HuH-7 (cell line): Measurements from ENCODE around the gene RAB20.
A peak's percentile ranks its signal among the peaks of the same experiment; 100 is the strongest.
"Not testable (repeated sequence)": the region's sequence is repeated elsewhere in the genome, so short reads cannot be mapped to it uniquely, and the experiment has no call there.

Experiments used
- DNase-seq: peaks from one replicate; pipeline ENCODE4 v3.0.0; 2011; ENCODE audit warnings: low spot score

Gene RAB20, protein sequence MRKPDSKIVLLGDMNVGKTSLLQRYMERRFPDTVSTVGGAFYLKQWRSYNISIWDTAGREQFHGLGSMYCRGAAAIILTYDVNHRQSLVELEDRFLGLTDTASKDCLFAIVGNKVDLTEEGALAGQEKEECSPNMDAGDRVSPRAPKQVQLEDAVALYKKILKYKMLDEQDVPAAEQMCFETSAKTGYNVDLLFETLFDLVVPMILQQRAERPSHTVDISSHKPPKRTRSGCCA

DNA sequence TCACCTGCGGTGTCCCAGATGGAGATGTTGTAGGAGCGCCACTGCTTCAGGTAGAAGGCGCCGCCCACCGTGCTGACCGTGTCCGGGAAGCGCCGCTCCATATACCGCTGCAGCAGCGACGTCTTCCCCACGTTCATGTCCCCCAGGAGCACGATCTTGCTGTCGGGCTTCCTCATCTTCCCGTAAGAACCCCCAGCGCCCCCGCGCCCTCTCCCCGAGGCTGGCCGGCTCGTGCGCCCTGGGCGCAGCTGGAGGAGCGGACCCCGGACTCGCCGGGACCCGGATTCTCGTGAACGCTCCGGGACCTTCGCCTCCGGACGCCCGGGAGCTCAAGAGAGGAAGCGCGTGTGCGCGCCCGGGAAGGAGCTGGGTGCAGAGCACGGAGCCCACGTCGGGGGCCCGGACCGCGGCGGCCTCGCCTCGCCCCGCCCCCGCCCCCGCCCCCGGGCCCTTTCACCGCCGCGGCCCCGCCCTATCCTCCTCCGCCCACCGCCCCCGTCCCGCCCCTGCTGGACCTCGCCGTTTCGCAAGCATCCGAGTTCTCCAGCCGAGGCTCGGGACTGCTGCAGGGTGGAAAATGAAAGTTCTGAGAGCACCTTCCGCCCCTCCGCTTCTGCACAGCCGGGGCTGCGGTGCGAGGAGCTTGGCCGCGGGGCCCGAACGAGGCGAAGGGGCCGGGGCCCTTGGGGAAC, at the start of gene RAB20:
Gene RAB20 (minus strand): TSS at position 379 of the 692 bp plus-strand sequence. CDS start 203 bp downstream, at position 176.
- peak; percentile 72 for DNase-seq

DNA sequence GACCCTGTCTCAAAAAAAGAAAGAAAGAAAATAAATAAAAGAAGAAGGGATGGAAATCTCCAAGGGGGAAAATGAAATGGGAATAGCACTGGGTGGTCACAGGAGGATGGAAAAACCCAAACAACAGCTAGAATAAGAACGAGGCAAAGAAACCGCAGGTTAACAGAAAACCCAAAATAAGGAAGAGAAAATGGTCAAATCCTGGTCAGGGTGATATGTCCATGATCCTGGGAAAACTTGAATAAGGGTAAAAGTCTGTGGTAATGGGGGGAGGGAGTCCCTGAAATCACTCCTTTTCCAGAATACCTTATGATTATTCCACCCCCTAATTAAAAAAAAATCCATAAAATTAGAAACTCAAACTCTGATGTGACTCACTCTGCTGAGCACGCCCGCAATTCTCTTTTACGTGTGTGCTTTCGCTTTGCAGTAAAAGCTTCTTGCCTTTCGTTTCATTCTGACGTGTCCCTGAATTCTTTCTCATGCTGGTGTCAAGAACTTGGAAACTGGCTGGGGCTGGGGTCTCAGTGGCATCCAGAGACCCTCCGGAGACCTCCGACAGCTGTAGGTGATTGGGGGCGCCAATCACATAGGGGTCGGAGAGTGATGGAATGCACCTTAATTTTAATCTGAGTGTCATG, 49.6 kb upstream of the RAB20 start:
- no peak for DNase-seq

DNA sequence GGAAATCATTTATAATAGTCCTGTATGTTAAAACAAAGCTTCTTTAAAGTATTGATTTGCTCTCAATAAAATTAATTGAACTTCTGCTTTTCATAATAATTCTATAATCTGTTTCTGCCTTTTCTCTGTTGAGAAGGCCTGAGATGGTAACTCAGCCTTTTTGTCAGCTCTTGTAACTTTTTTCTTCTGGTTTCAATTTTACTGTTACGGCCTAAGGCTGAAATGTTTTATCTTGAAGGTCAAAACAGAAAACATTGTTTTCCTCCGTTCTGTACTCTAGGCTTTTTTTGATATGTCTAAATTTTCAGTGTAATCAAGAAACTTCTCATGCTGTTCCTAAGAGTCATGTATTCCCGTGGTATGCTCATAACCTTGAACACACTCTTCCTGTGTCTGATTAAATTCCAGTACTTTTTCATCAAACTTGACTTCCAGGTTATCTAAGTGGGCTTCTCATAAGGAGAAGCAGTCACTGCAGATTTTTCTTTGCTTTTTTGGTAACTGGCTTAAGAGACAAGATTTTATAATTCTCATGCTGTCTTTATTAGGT, 46.2 kb upstream of the RAB20 start:
- DNase-seq: no peak

DNA sequence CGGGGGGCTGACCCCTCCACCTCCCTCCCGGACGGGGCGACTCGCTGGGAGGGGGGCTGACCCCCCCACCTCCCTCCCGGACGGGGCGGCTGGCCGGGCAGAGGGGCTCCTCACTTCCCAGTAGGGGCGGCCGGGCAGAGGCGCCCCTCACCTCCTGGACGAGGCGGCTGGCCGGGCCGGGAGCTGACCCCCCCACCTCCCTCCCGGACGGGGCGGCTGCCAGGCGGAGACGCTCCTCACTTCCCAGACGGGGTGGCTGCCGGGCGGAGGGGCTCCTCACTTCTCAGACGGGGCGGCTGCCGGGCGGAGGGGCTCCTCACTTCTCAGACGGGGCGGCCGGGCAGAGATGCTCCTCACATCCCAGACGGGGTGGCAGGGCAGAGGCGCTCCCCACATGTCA, 44.8 kb upstream of the RAB20 start:
- not testable (repeated sequence) for DNase-seq

DNA sequence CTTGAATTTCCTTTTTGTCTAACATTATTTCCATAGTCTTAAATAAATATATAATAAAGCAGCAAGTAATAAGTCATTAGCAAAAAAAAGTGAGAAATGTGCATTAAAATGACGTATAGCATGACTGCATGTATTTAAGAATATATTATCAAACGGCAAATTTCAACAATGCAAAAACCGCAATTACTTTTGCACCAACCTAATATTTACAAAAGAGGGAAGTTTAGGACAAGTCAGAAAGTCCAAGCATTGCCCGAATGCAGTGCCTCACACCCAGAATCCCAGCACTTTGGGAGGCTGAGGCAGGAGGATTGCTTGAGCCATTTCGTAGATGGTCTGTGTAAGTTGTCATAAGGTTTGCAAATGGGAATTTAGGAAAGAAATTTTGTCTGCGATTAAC, 43.6 kb upstream of the RAB20 start:
- no peak for DNase-seq

DNA sequence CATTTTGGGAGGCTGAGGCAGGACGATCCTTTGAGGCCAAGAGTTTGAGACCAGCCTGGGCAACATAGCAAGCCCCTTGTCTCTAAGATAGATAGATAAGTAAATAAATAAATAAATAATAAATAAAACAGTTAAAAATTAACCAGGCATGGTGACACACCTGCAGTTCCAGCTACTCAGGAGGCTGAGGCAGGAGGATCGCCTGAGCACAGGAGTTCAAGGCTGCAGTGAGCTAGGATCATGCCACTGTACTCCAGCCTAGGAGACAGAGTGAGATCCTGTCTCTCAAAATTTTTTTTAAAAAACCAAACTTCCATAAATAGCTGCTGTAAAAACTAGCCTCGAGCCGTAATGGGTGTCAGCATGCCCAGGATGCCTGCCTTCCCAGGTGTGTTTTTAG, 39.5 kb upstream of the RAB20 start:
- DNase-seq: no peak

DNA sequence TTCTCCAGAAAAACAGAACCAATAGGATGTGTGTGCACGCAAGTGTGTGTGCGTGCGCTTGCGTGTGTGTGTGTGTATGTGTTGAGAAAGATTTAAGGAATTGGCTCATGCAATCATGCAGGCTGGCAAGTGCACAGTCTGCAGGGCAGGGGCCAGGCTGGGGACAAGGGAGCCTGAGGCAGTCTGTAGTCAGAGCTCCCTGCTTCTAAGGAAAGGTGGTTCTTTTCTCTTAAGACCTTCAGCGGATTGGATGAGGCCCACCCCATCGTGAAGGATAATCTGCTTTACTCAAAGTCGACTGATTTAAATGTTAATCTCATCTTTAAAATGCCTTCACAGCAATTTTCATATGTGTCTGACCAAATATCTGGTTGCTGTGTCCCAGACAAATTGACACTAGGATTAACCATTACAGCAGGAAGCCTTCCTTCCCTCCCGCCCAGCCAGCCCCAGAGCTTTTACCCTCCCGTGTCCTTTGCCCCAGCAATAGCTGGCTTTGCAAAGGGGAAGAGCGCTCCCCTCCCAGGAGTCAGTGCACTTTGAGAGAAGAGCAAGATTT, 38.8 kb upstream of the RAB20 start:
- no peak for DNase-seq

DNA sequence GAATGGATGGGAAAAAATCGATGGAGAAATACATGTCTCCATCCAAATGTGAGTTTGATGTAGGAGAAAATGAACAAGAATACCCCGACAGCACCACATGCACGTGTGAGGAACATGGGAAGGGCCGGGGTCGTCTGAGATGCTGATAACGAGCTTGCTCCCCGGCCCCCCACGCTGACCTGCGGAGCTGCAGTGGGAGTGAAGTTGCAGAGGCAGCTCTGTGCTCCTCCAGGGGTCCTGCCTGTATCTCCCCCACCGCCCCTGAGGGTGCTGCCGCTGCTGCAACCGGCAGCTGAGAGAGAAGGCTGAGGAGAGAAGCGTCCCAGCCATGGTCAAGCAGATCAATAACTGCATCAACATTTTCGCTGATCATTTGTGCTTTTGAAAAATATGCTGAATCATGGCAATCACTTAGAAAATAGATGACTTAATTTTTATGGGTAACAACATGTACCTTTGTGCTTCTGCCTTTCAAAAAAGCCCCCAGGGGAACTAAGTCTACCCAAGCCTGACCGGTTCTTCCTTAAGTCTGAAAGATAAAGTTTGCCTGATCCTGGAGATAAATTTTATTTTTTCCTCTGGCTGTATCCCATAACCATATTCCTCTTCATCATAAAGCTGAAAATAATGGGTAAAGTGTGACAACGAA, 35.6 kb upstream of the RAB20 start:
- no peak for DNase-seq

DNA sequence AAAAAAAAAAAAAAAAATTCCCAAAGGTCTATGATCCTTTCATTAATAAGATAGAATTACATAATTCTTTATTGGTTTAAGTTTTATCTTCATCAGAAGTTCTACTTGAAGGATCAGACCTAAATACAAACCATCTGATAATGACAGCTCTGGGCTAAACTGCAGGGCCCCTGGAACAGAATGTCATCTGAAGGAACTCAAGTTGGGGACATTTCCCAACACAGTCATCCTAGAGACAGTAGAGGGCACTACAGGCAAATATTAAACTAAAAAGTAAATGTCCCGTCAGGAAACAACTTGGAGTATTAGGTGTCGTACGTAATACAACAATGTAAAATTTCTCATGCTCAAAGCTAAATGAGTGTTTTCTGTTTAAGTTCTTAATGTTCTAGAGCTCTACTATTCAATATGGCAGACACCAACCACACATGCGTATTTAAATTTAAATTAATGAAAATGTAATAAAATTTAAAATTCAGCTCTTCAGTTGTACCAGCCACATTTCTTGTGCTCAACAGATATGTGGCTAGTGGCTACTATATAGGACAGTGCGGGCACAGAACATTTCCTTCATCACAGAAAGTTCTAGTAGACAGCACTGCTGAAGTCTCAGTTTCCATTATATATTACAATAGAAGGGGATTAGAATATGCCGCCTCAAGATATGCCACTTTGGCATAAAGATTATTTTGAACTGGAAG, 32.1 kb upstream of the RAB20 start:
- DNase-seq: peak; percentile 74

DNA sequence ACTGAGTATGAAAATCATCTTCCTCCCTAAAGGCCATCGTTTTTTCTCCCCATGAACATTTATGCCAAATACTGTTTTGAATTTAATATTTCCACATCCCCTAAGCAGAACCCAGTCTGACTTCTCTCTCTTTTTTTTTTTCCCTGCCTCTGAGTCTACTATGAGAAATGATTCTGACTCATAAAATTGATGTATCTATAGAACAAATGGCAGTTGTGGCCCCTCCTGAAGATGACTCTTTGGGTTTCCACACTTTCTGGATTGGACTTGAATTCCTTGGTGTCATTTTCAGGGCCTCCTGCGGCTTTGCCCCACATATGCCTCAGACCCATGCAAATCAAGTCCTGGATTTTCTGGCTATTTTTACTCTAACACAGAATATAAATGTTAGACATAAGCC, 31.1 kb upstream of the RAB20 start:
- no peak for DNase-seq

DNA sequence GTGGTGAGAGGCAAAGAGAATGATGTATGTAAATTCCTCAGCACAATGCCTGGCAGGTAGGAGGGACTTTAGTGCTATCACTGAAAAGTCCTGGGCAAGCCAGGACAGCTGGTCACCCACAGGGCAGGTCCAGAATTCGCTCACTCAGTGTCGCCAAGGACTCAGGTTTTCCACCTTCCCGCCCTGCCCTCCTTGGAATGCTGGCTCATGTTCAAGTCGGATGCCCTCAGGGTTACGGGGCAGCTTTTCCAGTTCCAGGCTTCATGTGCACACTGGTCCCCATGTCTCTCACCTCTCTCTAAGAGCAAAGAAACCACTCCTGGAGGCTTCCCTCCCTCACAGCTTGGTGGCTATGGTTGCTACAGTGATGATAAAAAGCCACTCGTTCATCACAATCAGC, 29.1 kb upstream of the RAB20 start:
- DNase-seq: no peak

DNA sequence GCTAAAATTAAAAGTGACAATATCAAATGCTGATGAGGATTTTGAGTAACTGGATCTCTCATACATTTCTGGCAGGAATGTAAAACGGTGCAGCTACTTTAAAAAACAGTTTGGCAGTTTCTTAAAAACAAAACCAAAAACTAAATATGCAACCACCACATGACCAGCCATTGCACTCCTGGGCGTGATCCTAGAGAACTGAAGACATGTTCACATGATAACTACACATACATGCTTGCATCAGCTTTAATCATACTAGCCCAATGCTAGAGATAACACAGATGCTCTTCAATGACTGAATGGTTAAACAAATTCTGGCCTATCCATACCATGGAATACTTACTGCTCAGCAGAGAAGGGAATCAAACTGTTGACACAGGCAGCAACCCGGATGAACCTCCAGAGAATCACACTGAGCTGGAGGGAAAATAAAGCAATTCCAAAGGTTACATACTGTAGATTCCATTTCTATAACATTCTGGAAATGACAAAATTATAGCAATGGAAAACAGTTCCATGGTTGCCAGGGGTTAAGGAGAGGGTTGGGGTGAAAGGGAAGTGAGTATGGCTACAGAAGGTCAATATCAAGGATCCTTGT, 28.4 kb upstream of the RAB20 start:
- DNase-seq: no peak

DNA sequence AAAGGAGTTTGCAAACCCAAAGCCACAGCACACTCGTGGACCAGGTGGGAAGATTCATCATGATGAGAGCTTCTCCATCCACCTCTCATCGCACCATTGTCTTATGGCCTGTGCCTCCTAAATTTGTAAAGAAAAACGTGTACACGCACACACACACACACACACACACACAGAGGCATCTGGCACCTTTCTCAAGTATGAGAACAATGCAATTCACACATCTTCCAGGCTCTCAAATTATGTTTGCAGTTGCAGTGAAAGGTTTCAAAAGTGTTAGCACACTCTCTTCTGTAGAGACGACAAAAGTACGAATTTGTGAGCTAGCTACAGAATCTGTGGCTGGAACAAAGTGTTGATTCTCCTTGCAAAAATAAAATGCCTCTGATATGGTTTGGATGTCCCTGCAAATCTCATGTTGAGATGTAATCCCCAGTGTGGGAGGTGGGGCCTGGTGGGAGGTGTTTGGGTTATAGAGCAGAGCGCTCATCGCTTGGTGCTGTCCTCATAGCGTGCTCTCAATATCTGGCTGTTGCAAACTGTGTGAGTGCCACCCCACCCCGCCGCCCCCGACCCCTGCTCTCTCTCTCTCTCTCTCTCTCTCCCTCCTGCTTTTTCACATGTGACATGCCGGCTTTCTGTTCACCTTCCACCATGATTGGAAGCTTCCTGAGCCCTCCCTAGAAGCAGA, 21.8 kb upstream of the RAB20 start:
- DNase-seq: no peak

DNA sequence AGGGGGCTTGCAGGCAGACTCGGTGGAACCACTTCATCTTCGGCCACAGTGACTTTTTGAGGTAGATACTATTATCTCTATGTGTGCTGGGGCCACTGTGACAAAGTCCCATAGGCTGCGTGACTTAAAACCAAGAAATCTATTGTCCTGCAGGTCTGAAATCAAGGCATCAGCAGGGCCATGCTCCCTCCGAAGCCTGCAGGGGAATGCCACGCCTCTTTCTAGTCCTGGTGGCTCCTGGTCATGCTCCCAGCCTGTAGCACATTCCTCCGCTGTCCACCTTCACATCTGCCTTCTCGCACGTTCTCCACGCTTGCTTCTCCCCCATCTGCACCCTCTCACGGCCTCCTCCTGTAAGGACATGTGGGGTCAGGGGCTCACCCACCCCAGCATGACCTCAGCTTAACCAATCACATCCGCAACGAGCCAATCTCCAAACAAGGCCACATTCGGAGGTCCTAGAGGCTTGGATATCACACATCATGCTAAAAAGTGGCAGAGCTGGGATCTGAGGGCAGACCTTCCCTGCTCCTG, 21.0 kb upstream of the RAB20 start:
- no peak for DNase-seq

DNA sequence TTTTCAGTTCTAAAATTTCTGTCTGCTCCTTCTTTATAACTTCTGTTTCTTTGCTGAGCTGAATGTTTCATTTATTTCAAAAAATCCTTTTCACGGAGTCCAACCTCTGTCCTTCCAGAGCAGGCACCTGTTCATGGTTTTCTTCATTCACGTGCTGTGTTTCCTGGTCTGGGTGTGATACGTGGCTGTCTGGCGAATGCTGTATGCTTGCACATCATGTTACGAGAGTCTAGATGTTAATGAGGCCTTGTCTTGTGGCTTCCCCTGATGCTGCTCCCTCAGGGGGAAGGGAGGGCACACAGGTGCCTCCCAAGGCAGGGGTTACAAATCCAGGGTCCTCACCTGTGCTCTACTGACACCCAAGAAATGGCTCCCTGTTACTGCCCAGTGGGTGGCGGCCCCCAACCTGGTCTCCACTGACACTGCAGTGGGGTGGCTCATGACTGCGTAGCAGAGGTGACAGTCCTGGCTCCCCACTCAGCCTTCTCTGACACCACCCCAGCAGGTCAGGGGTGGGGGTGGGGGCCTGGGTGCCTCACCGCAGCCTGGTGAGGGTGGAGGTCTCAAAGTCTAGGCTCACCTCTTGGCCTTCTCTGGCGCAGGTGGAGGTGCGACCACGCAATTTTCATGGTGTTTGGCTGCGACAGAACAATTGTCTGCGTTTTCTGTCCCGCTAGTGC, 20.1 kb upstream of the RAB20 start:
- DNase-seq: no peak

DNA sequence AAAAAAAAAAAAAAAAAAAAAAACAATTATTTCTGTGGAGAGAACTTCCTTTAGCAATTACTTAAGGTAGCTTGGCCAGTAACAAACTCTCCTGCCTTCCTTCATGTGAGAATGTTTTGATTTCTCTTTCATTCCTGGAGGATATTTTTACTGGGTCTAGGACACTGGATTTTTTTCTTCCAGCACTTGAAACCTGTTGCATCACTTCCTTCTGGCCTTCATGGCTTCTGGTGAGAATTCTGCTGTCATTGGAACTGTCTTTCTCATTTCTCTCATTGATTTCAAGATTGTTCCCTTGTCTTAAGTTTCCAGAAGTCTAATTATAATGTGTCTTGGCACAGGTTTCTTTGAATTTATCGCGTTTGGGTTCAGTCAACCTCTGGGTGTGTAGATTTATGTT, 19.3 kb upstream of the RAB20 start:
- DNase-seq: no peak

DNA sequence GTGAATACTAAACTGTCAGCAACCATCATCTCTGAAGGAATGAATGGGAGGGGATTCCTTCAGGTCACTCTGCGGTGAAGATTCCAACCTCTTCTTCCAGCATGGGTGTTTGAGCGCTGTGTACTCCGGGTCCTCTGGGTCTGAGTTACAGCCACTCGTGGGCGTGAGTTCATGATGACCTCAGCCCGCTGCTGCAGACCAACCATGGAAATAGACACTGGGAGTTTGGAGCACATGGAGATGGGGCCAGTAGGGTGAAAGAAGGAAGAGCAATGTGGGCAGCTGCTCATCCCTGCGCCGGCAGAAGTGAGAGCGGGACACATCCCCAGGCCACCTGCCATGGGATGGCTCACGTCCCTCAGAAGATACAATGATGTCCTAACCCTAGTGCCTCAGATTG, 16.8 kb upstream of the RAB20 start:
- DNase-seq: no peak

DNA sequence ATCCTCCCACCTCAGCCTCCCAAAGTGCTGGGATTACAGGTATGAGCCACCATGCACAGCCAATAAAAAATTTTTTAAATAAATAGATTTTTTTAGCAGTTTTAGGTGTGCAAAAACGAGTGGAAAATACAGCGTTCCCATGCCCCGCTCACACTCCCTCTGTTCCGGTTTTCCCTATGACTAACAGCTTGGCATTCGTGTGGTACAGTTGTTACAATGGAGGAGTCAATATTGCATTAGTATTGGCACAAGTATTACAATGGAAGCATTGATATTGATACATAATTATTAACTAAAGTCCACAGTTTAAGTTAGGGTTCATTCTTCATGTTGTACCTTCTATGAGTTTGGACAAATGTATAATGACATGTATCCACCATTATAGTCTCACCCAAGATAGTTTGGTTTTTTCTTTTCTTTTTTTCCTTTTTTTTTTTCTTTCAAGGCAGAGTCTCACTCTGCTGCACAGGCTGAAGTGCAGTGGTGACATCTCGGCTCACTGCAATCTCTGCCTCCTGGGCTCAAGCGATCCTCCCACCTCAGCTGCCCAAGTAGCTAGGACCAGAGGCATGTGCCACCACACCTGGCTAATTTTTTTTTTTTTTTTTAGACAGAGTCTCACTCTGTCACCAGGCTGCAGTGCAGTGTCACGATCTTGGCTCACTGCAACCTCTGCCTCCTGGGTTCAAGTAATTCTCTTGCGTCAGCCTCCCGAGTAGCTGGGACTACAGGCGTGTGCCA, 15.4 kb upstream of the RAB20 start:
- no peak for DNase-seq

DNA sequence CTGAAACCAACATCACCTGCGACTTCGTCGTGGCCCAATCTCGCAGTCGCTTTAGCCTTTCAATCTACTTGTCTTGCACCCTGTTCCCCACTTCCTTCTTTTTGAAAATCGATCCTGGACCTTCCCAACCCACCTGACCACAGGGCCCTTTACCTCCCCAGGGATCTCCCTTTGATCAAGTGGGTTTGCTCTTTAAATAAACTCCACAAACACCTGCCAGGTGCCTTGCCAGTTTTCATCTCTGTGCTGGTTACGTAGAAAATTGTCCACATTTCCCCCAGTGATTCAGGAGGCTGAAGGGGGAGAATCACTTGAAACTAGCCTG, 14.5 kb upstream of the RAB20 start:
- DNase-seq: no peak
